GM12873 (cell line): ENCODE measurements around the gene SNED1.

Experiments
- TF ChIP-seq, protein P1 (sequence below): IDR thresholded peaks from 2 replicates; pipeline ENCODE4 v1.5.1; 2012; ENCODE audit warnings: low read depth, mild to moderate bottlenecking, moderate library complexity, low read length, control low read depth; ENCODE audit not compliant: insufficient read depth; ENCODE audit errors: missing control alignments

The SNED1 gene

DNA sequence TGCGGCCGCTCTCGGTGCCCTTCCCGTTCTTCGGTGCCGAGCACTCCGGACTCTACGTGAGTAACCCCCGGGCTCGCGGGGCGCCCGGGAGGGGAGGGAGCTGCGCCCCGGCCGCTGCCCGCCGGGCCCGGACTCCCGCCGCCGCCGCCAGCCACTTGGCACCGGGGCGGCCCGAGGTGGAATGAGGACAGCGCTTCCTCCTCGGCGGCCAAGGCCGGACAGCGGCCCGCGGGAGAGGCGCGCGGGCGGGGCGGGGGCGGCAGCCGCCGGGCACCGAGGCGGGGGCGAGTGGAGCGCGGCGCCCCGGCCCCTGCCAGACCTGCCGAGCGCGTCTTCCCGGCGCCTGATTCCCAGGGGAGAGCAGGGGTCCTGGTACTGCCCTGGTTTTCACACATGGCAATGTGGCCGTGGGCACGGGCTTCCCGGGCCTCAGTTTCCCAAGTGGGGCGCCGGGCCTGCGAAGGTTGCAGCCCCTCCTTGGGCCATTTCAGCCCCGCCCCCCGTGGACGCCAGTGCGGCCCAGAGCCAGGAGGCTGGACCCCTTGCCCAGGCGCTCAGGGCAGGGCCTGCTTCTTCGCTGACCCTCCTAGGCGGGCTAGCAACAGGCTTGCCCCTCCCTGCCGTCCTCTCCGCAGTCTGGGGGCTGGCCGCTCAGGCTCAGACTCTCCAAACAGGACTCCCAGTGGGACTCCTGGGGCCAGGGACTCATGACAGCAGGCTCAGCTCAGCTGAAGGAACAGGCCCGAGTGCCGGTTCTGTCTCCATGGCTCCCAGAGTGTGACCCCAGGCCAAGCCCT, 775 bp downstream of the SNED1 start:
- TF ChIP-seq, protein P1, sequence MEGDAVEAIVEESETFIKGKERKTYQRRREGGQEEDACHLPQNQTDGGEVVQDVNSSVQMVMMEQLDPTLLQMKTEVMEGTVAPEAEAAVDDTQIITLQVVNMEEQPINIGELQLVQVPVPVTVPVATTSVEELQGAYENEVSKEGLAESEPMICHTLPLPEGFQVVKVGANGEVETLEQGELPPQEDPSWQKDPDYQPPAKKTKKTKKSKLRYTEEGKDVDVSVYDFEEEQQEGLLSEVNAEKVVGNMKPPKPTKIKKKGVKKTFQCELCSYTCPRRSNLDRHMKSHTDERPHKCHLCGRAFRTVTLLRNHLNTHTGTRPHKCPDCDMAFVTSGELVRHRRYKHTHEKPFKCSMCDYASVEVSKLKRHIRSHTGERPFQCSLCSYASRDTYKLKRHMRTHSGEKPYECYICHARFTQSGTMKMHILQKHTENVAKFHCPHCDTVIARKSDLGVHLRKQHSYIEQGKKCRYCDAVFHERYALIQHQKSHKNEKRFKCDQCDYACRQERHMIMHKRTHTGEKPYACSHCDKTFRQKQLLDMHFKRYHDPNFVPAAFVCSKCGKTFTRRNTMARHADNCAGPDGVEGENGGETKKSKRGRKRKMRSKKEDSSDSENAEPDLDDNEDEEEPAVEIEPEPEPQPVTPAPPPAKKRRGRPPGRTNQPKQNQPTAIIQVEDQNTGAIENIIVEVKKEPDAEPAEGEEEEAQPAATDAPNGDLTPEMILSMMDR = no peak

DNA sequence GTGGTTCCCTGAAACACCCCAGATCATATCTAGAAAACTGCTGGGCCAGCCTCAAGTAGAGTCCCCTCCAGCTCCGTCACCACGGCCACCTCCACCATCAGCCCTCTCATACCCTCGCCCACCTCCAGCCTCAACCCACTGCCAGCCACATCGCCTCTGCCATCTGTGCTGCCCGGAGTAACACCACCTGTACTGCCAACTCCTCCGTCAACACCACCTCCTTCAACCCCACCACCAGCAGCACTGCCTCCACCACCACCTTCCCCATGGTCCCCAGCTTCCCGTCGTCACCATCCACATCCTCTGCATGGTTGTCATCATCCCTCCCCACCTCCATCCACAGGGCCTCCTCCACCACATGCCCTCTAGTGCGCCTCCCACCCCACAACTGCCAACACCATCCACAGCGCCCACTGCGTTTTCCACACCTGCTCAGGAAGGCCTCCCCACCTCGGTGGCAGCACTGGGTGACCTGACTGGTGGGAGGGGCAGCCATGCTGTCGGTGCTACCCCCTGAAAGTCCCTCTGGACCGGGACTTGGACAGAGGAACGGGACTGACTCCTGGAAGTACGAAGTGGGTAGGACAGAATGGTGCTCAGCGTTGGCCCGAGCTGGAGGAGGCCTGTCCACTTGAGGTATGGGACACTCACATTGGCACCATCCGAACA, 1.6 kb downstream of the SNED1 start:
- TF ChIP-seq, protein P1 = no peak

DNA sequence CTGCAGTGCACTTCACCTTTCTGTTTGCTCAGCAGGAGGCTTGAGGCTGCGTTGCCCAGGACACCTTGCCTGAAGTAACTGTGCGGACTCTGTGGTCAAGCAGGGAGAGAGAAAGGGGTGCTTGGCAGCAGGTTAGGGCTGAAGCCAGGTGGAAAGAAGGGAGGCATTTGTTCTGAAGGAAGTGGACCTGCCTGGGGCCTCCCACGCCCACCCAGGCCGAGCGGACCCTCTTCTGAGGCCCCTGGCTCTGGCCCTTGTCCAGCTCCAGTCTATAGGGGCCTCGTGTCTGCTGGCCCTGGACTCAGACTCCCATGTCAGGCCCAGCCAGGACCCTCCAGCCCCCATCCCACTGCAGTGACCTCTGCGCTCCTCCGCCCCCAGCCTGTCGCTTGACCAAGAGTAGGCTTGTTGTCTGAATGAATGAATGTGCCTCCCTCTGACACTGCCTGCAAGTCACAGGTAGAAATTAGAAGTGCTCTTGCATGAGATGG, 2.5 kb downstream of the SNED1 start:
- TF ChIP-seq, protein P1 = no peak

DNA sequence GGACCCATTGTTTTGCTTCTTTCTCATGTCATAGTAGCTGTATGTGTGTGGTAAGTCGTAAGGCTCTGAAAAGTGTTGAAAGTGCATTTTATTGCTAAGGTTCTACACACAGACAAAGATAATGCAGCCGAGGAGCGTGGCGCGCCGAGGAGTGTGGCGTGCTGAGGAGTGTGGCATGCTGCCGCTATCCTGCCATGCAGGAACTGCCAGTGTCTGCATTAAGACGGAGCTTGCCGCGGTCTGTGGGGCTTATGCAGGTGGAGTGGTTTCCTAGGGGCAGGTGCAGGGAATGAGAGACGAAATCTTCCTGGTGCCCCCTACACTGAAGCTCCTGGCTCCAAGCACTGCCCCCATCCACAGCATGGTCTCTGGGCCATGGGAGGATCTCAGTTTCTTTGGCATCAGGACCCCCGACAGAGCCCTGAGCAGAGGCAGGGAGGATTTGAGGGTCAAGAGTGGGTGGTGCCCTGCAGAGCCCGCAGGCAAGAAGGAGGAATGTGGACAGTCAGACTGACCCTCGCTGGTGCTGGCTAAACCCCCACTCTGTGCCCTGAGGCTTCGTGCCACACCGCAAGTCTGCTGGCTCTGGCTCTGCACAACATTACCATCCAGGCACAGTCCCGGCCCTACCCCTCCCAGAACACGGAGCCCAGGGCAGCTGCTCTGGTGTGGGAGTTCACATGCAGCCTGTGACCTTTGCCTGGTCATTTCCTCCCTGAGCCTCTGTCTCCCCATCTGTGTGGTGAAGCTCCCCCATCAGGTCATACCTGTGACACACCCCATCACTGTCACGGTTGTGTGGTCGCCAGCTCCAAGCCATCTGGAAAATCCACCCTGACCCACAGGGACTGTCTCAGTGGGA, 3.2 kb downstream of the SNED1 start:
- TF ChIP-seq, protein P1 = no peak

DNA sequence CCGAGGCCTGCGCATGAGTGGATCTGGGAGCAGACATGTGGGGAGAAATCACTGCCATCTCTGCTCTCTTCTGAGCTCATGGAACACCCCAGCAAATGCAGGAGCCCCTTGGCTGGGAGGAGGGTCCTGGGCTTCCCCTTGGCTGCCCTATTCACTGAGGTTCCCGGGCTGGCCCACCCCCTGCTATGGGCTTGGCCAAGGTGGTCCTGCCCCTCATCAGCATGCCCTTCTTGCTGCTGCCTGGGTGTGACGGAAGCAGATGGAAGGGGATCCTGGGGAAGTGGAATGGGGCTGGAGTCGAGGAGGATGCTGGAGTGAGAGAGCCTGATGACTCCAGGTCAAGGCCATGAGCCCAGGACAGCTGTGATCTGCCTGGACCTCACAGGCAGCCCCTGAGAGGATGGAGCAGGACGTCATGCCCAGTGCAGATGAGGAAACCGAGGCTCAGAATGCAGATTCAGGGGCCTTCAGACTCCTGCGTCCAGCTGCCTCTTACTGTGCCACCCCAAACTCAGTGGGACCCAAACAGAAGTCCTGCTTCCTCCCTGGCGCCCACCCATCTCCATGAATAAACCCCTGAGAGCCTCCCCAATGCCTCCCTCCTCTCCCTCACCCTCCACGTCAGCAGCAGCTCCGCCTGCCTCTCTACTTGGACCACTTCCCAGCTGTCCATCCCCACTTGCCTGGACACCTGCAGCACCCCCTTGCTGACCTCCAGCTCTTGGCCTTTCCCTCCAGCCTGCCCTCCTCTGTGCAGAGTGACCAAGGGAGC, 4.0 kb downstream of the SNED1 start:
- TF ChIP-seq, protein P1 = no peak

DNA sequence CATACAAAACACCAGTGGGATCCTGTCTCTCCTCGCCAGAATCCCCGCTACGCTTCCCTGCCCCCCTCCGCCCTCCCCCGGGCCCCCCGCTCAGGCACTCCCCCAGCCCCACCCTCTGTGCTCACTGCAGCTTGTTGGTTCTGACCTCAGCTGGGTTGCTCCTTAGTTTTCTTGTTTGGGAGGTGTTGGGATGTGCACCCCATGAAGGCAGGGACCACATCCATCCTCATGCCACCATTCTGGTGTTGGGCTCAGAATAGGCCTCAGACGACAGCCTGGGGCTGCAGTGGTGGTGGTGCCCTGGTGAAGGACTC, 4.6 kb downstream of the SNED1 start:
- TF ChIP-seq, protein P1 = no peak

DNA sequence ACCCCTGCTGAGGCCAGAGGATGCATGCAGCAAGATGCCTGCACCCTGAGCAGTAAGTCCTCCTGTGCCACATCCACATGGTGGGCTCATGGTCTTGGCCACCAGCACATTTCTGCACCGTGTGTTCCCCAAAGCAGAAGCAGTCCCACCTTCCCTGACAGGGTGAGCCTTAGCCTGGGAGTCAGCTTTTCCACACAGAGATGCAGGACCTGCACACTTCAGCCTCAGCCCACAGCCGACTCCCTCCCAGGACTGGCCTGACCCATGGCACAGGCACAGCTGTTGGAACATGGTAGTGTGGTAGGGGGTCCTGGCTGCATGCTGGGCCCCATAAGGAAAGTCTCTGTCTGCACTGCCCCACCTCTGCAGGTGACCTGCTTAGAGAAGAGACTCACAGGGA, 5.0 kb downstream of the SNED1 start:
- TF ChIP-seq, protein P1 = no peak
